Hepatocyte (in vitro differentiated cells): ENCODE results near the gene BLM.

Experiments used
- CTCF ChIP-seq: fragments of 200-600 bp; sonication (generic); IDR thresholded peaks from 2 replicates; pipeline ENCODE4 v1.5.1; 2016; ENCODE audit warnings: antibody characterized with exemption, mild to moderate bottlenecking; ENCODE audit not compliant: poor library complexity
- EZH2 ChIP-seq: fragments of 200-600 bp; sonication (generic); IDR thresholded peaks from 2 replicates; pipeline ENCODE4 v1.6.1; 2016; ENCODE audit warnings: antibody characterized with exemption, mild to moderate bottlenecking, borderline replicate concordance
- EZH2phosphoT487 ChIP-seq: fragments of 200-600 bp; sonication (generic); IDR thresholded peaks from one replicate; pipeline ENCODE4 v1.6.1; 2018; ENCODE audit warnings: antibody characterized with exemption, mild to moderate bottlenecking, low read depth, moderate library complexity; ENCODE audit not compliant: unreplicated experiment, severe bottlenecking

- TF ChIP-seq CTCF (no peak), EZH2 (no peak), EZH2phosphoT487 (no peak)
Observed at GRCh38 chr15:90701880-90702630, 15.1 kb upstream of the BLM start.
